Peyer's patch (tissue), 4 donors: ENCODE data around the gene AHI1.

ENCODE experiments used
- CTCF ChIP-seq, 6 experiments: fragments of 450-650 bp in 4 of 6; fragments of 200-600 bp in 2 of 6; sonication (generic) in 1 of 6; IDR thresholded peaks; one replicate each; pipeline ENCODE4 v1.5.1; 2017 to 2019; ENCODE audit warnings: antibody characterized with exemption in 6 of 6, mild to moderate bottlenecking in 3 of 6, moderate library complexity in 1 of 6
- POLR2A ChIP-seq, 2 donors: fragments of 450-650 bp; IDR thresholded peaks; one replicate each; pipeline ENCODE4 v1.5.1; 2017; ENCODE audit warnings: antibody characterized with exemption in 2 of 2, mild to moderate bottlenecking in 2 of 2, moderate library complexity in 2 of 2

DNA sequence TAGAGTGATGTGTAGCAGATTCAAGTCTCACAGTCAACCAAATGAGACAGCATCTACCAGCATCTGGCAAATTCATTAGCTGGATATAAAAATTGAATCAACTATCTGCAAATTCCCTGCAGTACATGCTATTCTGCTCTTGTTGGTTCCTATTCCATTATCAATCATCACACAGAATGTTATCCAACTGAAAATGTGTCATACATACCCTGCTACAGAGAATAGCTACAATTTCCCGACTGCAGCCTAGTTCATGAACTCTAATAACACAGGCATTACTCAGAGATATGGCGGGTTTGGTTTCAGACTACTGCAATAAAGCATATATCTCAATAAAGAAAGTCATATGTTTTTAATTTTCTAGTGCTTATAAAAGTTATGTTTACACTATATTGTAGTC lies 78.4 kb downstream of the AHI1 start:
- TF ChIP-seq CTCF (IDR thresholded peaks at IDR 0.05) (no peak), POLR2A (IDR thresholded peaks at IDR 0.05) (no peak)
